ENCODE measurements around the gene PKHD1.

PKHD1 gene

DNA sequence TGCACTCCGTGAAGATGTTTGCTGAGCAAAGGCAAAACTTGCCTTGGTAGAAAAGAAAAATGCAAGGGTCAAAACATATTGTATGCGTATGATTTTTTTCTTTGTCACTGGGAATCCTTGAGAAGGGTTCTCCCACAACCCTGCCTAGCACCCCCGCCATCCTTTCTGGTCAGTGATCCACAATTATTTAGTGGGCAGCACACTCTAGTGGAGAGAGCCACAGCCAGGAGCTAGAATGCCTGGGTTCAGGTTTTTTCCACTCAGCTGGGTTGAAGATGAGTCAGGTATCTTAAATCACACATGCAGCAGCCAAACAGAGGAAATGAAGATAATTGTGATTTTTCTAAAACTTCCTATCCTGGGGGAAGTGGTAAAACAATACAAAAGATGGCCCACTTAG lies 243.1 kb downstream of the PKHD1 start:
- H3K18ac ChIP-seq (ENCODE audit: low read length) = no peak overlapping the region
- no peak overlapping the region for H4K8ac ChIP-seq (ENCODE audit: low read depth, low read length)
- H3K4me2 ChIP-seq (ENCODE audit: low read length) = no peak overlapping the region
- H3K9ac ChIP-seq (ENCODE audit: low read length) = no peak overlapping the region
- no peak for DNase-seq
- no peak overlapping the region for H3K27ac ChIP-seq (ENCODE audit: low read depth, low read length)
- no peaks in the 10 kb centered on the region for H3K9me3 ChIP-seq (ENCODE audit: insufficient read depth, low read depth, low read length)
- WGBS (ENCODE audit: extremely low coverage, insufficient coverage, insufficient read length) = no CpG with 5 or more reads among the region's 3 CpGs
- H2BK5ac ChIP-seq (ENCODE audit: low read depth, low read length, poor library complexity) = no peak overlapping the region
- no peak overlapping the region for H2AK5ac ChIP-seq (ENCODE audit: low read length)
- H2AFZ ChIP-seq (ENCODE audit: insufficient read depth, low read length, poor library complexity) = no peak overlapping the region
- H4K12ac ChIP-seq (ENCODE audit: low read depth, low read length) = no peak overlapping the region
- no peak overlapping the region for H3K4ac ChIP-seq (ENCODE audit: low read depth, low read length)
- no peaks in the 10 kb centered on the region for H3K79me1 ChIP-seq (ENCODE audit: low read length)
- no peak overlapping the region for H3K4me3 ChIP-seq (ENCODE audit: low read depth, low read length)
- H2BK12ac ChIP-seq (ENCODE audit: low read length) = no peak overlapping the region
- H3K4me1 ChIP-seq (ENCODE audit: control insufficient read depth in 1 of 2, insufficient read depth in 2 of 2, low read length in 2 of 2) = peaks cover 0 to 8% of the 10 kb centered on the region in 2 experiments
- no peak overlapping the region for H3K23ac ChIP-seq (ENCODE audit: low read length)
- no peak overlapping the region for H3K14ac ChIP-seq (ENCODE audit: low read length)
- no peak overlapping the region for H2BK120ac ChIP-seq (ENCODE audit: insufficient read depth, low read length, poor library complexity)
- no peaks in the 10 kb centered on the region for H3K27me3 ChIP-seq (ENCODE audit: insufficient read depth, low read length)
- no peaks in the 10 kb centered on the region for H3K79me2 ChIP-seq (ENCODE audit: control insufficient read depth, insufficient read depth, low read length, poor library complexity)
- H4K91ac ChIP-seq (ENCODE audit: low read depth, low read length) = no peak overlapping the region
- no peaks in the 10 kb centered on the region for H3K36me3 ChIP-seq (ENCODE audit: control insufficient read depth in 1 of 2, insufficient read depth in 2 of 2, low read length in 2 of 2)

DNA sequence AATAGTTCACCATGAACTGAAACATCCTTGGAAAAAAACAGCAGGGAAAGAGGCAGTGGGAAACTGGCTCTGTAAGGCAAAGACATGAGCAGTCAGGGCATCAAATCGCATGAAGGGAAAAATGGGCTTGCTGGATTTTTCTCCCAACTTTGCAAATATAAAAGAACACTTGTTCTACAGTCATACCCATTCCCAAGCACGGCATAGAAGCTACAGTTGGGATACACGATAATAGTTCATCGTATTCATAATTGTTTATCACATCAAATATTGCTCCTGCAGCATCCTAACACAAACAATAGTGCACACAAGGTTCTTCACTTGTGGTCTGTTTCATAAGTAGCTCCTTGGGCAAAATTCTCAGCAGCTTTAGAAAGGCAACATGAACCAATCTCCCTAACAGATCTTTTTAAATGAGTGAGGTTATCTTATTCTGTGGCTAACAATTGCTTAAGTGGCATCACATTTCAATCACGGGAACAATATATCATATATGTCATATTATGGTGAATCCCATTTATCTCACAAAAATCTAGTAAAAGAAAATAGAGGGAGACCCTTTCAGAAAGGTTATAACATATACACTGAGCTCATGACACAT lies 243.9 kb downstream of the PKHD1 start:
- no peak for DNase-seq
- no peak overlapping the region for H3K14ac ChIP-seq (ENCODE audit: low read length)
- WGBS (ENCODE audit: extremely low coverage, insufficient coverage, insufficient read length) = no CpG with 5 or more reads among the region's 5 CpGs

DNA sequence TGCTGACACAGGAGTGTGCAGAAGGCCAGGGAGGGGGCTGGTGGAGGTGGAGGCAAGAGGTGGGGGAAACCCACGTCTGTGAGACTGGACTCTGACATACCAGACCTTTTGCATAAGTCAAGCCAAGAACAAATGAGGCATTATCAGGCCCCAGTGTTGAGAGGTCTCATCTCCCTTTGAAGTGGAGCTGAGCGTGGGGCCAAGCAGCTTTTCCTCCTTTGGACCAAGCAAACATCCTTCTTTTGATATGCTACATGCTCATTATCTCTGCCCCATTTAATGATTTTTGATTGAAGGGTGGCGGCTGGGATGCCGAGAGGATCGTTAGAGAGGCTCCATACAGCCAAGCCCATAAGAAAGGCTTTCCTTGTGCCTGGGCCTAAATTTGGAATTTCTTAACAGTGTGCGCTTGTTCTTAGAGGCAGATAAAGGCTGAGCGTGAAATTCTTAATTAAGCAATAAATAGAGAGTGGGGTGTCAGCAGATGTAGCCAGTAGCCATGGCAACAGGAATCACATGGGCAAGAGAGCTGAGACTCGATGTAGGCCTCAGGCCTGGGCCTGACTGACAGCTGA lies 244.5 kb downstream of the PKHD1 start:
- H4K91ac ChIP-seq (ENCODE audit: low read depth, low read length) = no peak overlapping the region
- no peak overlapping the region for H2BK5ac ChIP-seq (ENCODE audit: low read depth, low read length, poor library complexity)
- peaks cover 0 to 8% of the 10 kb centered on the region in 2 experiments for H3K4me1 ChIP-seq (ENCODE audit: control insufficient read depth in 1 of 2, insufficient read depth in 2 of 2, low read length in 2 of 2)
- H3K23ac ChIP-seq (ENCODE audit: low read length) = no peak overlapping the region
- no peak overlapping the region for H2AFZ ChIP-seq (ENCODE audit: insufficient read depth, low read length, poor library complexity)
- no peaks in the 10 kb centered on the region for H3K27me3 ChIP-seq (ENCODE audit: insufficient read depth, low read length)
- H3K9me3 ChIP-seq (ENCODE audit: insufficient read depth, low read depth, low read length) = no peaks in the 10 kb centered on the region
- no peak for DNase-seq
- H3K4me3 ChIP-seq (ENCODE audit: low read depth, low read length) = no peak overlapping the region
- H3K9ac ChIP-seq (ENCODE audit: low read length) = no peak overlapping the region
- H2BK120ac ChIP-seq (ENCODE audit: insufficient read depth, low read length, poor library complexity) = no peak overlapping the region
- no peaks in the 10 kb centered on the region for H3K79me1 ChIP-seq (ENCODE audit: low read length)
- H3K4me2 ChIP-seq (ENCODE audit: low read length) = no peak overlapping the region
- no peak overlapping the region for H4K12ac ChIP-seq (ENCODE audit: low read depth, low read length)
- no peak overlapping the region for H2BK12ac ChIP-seq (ENCODE audit: low read length)
- H2AK5ac ChIP-seq (ENCODE audit: low read length) = no peak overlapping the region
- no CpG with 5 or more reads among the region's 8 CpGs for WGBS (ENCODE audit: extremely low coverage, insufficient coverage, insufficient read length)
- H3K79me2 ChIP-seq (ENCODE audit: control insufficient read depth, insufficient read depth, low read length, poor library complexity) = no peaks in the 10 kb centered on the region
- no peak overlapping the region for H4K8ac ChIP-seq (ENCODE audit: low read depth, low read length)
- no peak overlapping the region for H3K18ac ChIP-seq (ENCODE audit: low read length)
- H3K4ac ChIP-seq (ENCODE audit: low read depth, low read length) = no peak overlapping the region
- H3K36me3 ChIP-seq (ENCODE audit: control insufficient read depth in 1 of 2, insufficient read depth in 2 of 2, low read length in 2 of 2) = no peaks in the 10 kb centered on the region
- H3K14ac ChIP-seq (ENCODE audit: low read length) = no peak overlapping the region
- H3K27ac ChIP-seq (ENCODE audit: low read depth, low read length) = no peak overlapping the region

More for the DNA sequence above, 243.9 kb downstream of the PKHD1 start:
- Histone ChIP-seq H2BK120ac (ENCODE audit: insufficient read depth, low read length, poor library complexity) (no peak overlapping the region), H3K4me1 (ENCODE audit: control insufficient read depth in 1 of 2, insufficient read depth in 2 of 2, low read length in 2 of 2) (peaks cover 0 to 8% of the 10 kb centered on the region in 2 experiments), H3K79me1 (ENCODE audit: low read length) (no peaks in the 10 kb centered on the region), H2BK12ac (ENCODE audit: low read length) (no peak overlapping the region), H3K4me3 (ENCODE audit: low read depth, low read length) (no peak overlapping the region), H4K91ac (ENCODE audit: low read depth, low read length) (no peak overlapping the region), H3K23ac (ENCODE audit: low read length) (no peak overlapping the region), H3K18ac (ENCODE audit: low read length) (no peak overlapping the region), H3K4ac (ENCODE audit: low read depth, low read length) (no peak overlapping the region), H3K27ac (ENCODE audit: low read depth, low read length) (no peak overlapping the region), H3K36me3 (ENCODE audit: control insufficient read depth in 1 of 2, insufficient read depth in 2 of 2, low read length in 2 of 2) (no peaks in the 10 kb centered on the region), H2BK5ac (ENCODE audit: low read depth, low read length, poor library complexity) (no peak overlapping the region), H4K8ac (ENCODE audit: low read depth, low read length) (no peak overlapping the region), H3K9ac (ENCODE audit: low read length) (no peak overlapping the region), H3K4me2 (ENCODE audit: low read length) (no peak overlapping the region), H3K9me3 (ENCODE audit: insufficient read depth, low read depth, low read length) (no peaks in the 10 kb centered on the region), H2AFZ (ENCODE audit: insufficient read depth, low read length, poor library complexity) (no peak overlapping the region), H4K12ac (ENCODE audit: low read depth, low read length) (no peak overlapping the region), H3K27me3 (ENCODE audit: insufficient read depth, low read length) (no peaks in the 10 kb centered on the region), H2AK5ac (ENCODE audit: low read length) (no peak overlapping the region), H3K79me2 (ENCODE audit: control insufficient read depth, insufficient read depth, low read length, poor library complexity) (no peaks in the 10 kb centered on the region)

DNA sequence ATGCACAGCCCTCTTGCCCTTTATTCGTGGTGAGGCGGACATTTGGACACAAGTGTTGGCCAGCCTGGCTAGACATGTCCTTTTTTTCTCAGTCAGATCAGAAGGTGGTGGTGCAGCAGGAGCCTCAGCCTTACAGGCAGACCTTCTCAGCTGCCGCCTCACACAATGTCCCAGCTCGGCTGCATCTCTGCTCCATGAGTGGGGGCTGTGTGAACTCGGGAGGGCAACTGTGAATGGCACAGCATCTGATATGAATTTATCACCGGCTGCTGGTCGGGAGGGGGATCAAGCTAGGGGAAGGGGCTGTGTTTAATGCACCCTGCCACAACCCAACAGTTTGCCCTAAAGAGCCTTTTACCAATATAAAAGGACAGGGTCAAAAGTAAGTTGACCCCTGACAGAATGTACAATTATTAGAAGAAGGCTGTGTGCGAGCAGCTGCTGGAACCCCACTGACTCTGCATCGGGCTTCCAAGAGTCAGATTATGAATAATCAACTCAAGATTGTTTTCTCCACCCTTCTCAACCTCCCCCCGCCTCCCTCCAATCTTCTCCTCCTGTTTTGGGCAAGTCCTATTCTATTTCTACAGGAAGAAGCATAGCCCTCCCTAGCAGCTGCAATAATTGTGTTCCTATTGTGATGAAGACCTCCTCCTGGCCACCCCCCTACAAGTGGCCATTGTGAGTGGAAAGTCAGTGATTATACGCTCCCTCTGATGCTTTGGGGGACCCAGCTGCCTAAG lies 245.2 kb downstream of the PKHD1 start:
- no peak overlapping the region for H4K8ac ChIP-seq (ENCODE audit: low read depth, low read length)
- no peak overlapping the region for H2BK12ac ChIP-seq (ENCODE audit: low read length)
- H3K18ac ChIP-seq (ENCODE audit: low read length) = no peak overlapping the region
- H3K79me1 ChIP-seq (ENCODE audit: low read length) = no peaks in the 10 kb centered on the region
- peaks cover 0 to 8% of the 10 kb centered on the region in 2 experiments for H3K4me1 ChIP-seq (ENCODE audit: control insufficient read depth in 1 of 2, insufficient read depth in 2 of 2, low read length in 2 of 2)
- no peaks in the 10 kb centered on the region for H3K27me3 ChIP-seq (ENCODE audit: insufficient read depth, low read length)
- no peak overlapping the region for H4K12ac ChIP-seq (ENCODE audit: low read depth, low read length)
- H3K23ac ChIP-seq (ENCODE audit: low read length) = no peak overlapping the region
- no peaks in the 10 kb centered on the region for H3K9me3 ChIP-seq (ENCODE audit: insufficient read depth, low read depth, low read length)
- H3K36me3 ChIP-seq (ENCODE audit: control insufficient read depth in 1 of 2, insufficient read depth in 2 of 2, low read length in 2 of 2) = no peaks in the 10 kb centered on the region
- H2BK5ac ChIP-seq (ENCODE audit: low read depth, low read length, poor library complexity) = no peak overlapping the region
- WGBS (ENCODE audit: extremely low coverage, insufficient coverage, insufficient read length) = no CpG with 5 or more reads among the region's 11 CpGs
- H2BK120ac ChIP-seq (ENCODE audit: insufficient read depth, low read length, poor library complexity) = no peak overlapping the region
- no peak overlapping the region for H2AK5ac ChIP-seq (ENCODE audit: low read length)
- H3K4ac ChIP-seq (ENCODE audit: low read depth, low read length) = no peak overlapping the region
- H4K91ac ChIP-seq (ENCODE audit: low read depth, low read length) = no peak overlapping the region
- no peak for DNase-seq
- H2AFZ ChIP-seq (ENCODE audit: insufficient read depth, low read length, poor library complexity) = no peak overlapping the region
- no peak overlapping the region for H3K4me3 ChIP-seq (ENCODE audit: low read depth, low read length)
- no peaks in the 10 kb centered on the region for H3K79me2 ChIP-seq (ENCODE audit: control insufficient read depth, insufficient read depth, low read length, poor library complexity)
- H3K4me2 ChIP-seq (ENCODE audit: low read length) = no peak overlapping the region
- no peak overlapping the region for H3K9ac ChIP-seq (ENCODE audit: low read length)
- H3K27ac ChIP-seq (ENCODE audit: low read depth, low read length) = no peak overlapping the region
- H3K14ac ChIP-seq (ENCODE audit: low read length) = no peak overlapping the region

All from trophoblast cell (in vitro differentiated cells and primary cell).